Endothelial cell of umbilical vein (primary cell): Measurements from ENCODE around the gene KCNH8. TPM values are rescaled to one million over a fixed set of nuclear protein-coding genes. Genes with fewer than 3 reads are reported as not detected.
A peak's percentile ranks its signal among the peaks of the same experiment; 100 is the strongest.

Source experiments
- BruUV-seq: library from RNA; stranded (reverse); fragments of 400-500 nt; replicated peaks from 2 replicates; lab custom pipeline; 2021; lab: Mats Ljungman, UMichigan
- CTCF ChIA-PET: fragments of 300-600, 350-600 bp; sonication (Branson Sonifier 250); formaldehyde crosslinking; loops from one replicate; lab custom pipeline; 2021; ENCODE audit warnings: antibody characterized with exemption, inconsistent platforms; lab: Charles Lee
- POLR2A ChIA-PET: fragments of 300-600, 350-600 bp; sonication (Branson Sonifier 250); formaldehyde crosslinking; loops from one replicate; lab custom pipeline; 2021; ENCODE audit warnings: antibody characterized with exemption, inconsistent platforms; lab: Charles Lee
- DNase-seq: peaks from one replicate; pipeline ENCODE4 v3.0.0-alpha.2; 2011; ENCODE audit warnings: low read depth, low spot score
- FAIRE-seq: peaks from 2 replicates; lab custom pipeline; 2011; peaks lifted over from hg19 to GRCh38; lab: Jason Lieb, UNC
- H2AFZ ChIP-seq: 2 replicates; pipeline ENCODE4 v1.6.0; 2012; ENCODE audit warnings: low read depth, low read length, control low read depth, inconsistent platforms
- H3K27ac ChIP-seq: 2 replicates; pipeline ENCODE4 v1.5.1; 2011; ENCODE audit warnings: low read depth, mild to moderate bottlenecking, control low read depth, low read length, moderate library complexity; ENCODE audit not compliant: insufficient read depth
- H3K27me3 ChIP-seq, 2 experiments: 2 replicates each; pipeline versions ENCODE4 v1.6.0 to v1.6.1; 2011; ENCODE audit warnings: low read length in 2 of 2, mixed read lengths in 1 of 2; ENCODE audit not compliant: control insufficient read depth in 2 of 2, insufficient read depth in 2 of 2
- H3K36me3 ChIP-seq, 2 experiments: 2 replicates in 1 of 2; 3 replicates in 1 of 2; pipeline ENCODE4 v1.5.1; 2011; ENCODE audit warnings: low read length in 2 of 2, mild to moderate bottlenecking in 1 of 2, moderate library complexity in 1 of 2; ENCODE audit not compliant: control insufficient read depth in 2 of 2, insufficient read depth in 2 of 2; ENCODE audit errors: extremely low read depth in 1 of 2
- H3K4me1 ChIP-seq: 3 replicates; pipeline ENCODE4 v1.5.1; 2011; ENCODE audit warnings: mild to moderate bottlenecking, low read length; ENCODE audit not compliant: control insufficient read depth, insufficient read depth; ENCODE audit errors: extremely low read depth
- H3K4me2 ChIP-seq: 2 replicates; pipeline ENCODE4 v1.6.1; 2011; ENCODE audit warnings: low read length, control low read depth, mixed read lengths; ENCODE audit not compliant: insufficient read depth
- H3K4me3 ChIP-seq, 3 experiments: fragments of 200-600 bp in 1 of 3; sonication (generic), shearing (Covaris generic) in 1 of 3; replicated peaks in 1 of 3; 2 replicates each; pipeline ENCODE4 v1.5.1; 2011 to 2016; ENCODE audit warnings: control low read depth in 3 of 3, low read length in 3 of 3, mild to moderate bottlenecking in 2 of 3, inconsistent platforms in 1 of 3, low read depth in 1 of 3, moderate library complexity in 1 of 3; ENCODE audit not compliant: insufficient read depth in 1 of 3
- H3K79me2 ChIP-seq: 2 replicates; pipeline ENCODE4 v1.6.0; 2012; ENCODE audit warnings: low read length, inconsistent platforms; ENCODE audit not compliant: control insufficient read depth, insufficient read depth
- H3K9ac ChIP-seq: replicated peaks from 2 replicates; pipeline ENCODE3; 2011; ENCODE audit warnings: low read length, control low read depth; ENCODE audit not compliant: insufficient read depth; ENCODE audit errors: extremely low read depth
- H3K9me1 ChIP-seq: replicated peaks from 3 replicates; pipeline ENCODE4 v1.6.0; 2011; ENCODE audit warnings: mild to moderate bottlenecking, low read length; ENCODE audit not compliant: control insufficient read depth, insufficient read depth; ENCODE audit errors: extremely low read depth
- H3K9me3 ChIP-seq: replicated peaks from 2 replicates; pipeline ENCODE4 v1.5.1; 2012; ENCODE audit warnings: low read length, inconsistent platforms; ENCODE audit not compliant: control insufficient read depth, insufficient read depth
- H4K20me1 ChIP-seq: replicated peaks from 2 replicates; pipeline ENCODE3; 2011; ENCODE audit warnings: mild to moderate bottlenecking, low read length; ENCODE audit not compliant: control insufficient read depth, insufficient read depth; ENCODE audit errors: extremely low read depth
- EZH2 ChIP-seq: IDR thresholded peaks from 2 replicates; pipeline ENCODE4 v1.6.1; 2012; ENCODE audit warnings: borderline replicate concordance, low read depth, mild to moderate bottlenecking, moderate library complexity, low read length, inconsistent platforms; ENCODE audit not compliant: severe bottlenecking
- GATA2 ChIP-seq: IDR thresholded peaks from 2 replicates; pipeline ENCODE4 v1.7.0; 2011; ENCODE audit warnings: low read depth, mild to moderate bottlenecking, moderate library complexity, mixed read lengths, low read length; ENCODE audit not compliant: insufficient read length, insufficient read depth
- POLR2AphosphoS5 ChIP-seq: IDR thresholded peaks from 2 replicates; pipeline ENCODE4 v1.6.1; 2012; ENCODE audit warnings: low read depth, mild to moderate bottlenecking, control low read depth, low read length, moderate library complexity; ENCODE audit not compliant: insufficient read depth
- dilution Hi-C: fragments of 300-500 bp; cut with MboI; formaldehyde crosslinking; loops from one replicate; pipeline ENCODE4 v1.15.0; 2019; ENCODE audit warnings: low sequenced_read_pairs; ENCODE audit not compliant: extremely low pct_ligation_motif_present
- intact Hi-C: fragments of 100-400 bp; cut with micrococcal nuclease; formaldehyde crosslinking; loops from one replicate; pipeline ENCODE4 v1.10.0; 2022
- polyA plus RNA-seq, 4 experiments: library from polyadenylated mRNA; depleted of rRNA in 3 of 4; stranded (reverse) in 3 of 4; unstranded in 1 of 4; fragments of >200 nt; gene quantifications; 2 replicates each; pipeline versions ENCODE4 v1.2.1 to v1.2.3, GENCODE V29; 2011 to 2012; ENCODE audit warnings: missing spikeins in 1 of 4
- total RNA-seq: library from RNA; stranded (reverse); gene quantifications from 2 replicates; pipeline ENCODE4 v1.2.3, GENCODE V29; 2021
- TF ChIP-seq, protein P1 (sequence below), 2 donors: IDR thresholded peaks; 1 replicate in 1 of 2; 2 replicates in 1 of 2; pipeline ENCODE4 v1.5.1; 2011; ENCODE audit warnings: low read length in 2 of 2, mild to moderate bottlenecking in 2 of 2, moderate library complexity in 2 of 2, control low read depth in 1 of 2, inconsistent platforms in 1 of 2, low read depth in 1 of 2; ENCODE audit not compliant: insufficient read depth in 1 of 2; ENCODE audit errors: extremely low read depth in 1 of 2

Gene KCNH8
- total and polyA plus RNA-seq, 2 donors (not counting 3 experiments of a cell fraction or from before 2014, with no cell fraction given) = not detected

DNA sequence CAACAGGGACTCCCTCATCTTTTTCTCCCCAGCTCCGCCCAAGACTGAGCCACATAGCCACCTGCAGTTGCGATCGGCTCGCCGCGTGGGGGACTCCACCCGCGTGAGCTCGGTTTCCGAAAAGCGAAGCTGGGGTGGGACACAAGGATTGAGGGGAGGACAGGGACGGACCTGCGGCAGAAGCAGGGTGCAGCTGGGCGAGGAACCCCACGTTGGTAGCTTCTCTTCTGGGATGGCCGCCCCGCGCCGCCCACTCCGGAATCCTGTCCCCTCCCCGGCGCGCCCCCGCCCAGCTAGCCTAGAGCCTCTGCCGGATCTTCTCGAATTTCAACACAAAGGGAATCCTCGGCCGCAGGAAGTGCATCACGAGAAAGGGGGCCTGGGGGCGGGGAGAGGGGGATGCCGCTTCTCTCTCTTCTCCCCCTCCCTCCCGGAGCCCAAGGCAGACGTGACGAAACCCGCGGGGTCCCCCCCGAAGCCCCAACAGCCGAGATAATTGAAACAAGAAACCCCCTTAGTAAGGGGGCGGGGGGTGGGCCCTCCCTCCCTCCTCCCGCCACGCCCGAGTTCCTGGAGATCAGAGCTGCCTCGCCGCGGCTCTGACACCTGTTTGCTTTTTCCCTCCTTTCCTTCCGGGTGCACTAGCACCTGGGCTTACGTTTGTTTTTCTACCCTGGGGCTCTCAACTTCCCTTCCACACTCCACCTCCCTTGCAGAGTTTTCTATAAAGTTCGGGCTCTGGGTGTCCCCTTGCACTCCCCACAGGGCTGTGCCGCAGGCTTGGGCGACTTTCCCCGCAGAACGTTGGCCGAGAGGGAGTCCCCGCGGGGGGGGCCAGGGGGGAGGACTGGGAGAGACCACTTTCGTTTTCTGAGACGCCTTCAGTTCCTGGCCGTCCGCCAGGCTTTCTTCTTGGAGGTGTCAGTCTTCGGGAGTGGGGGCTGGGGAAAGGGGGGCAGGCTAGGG lies 1.3 kb upstream of the KCNH8 start:
- CTCF ChIA-PET = interaction anchor here (0.9 kb wide), 1 partner anchor 720 kb away, joined by 3 read pairs; no protein-coding TSS in a partner anchor
- Histone ChIP-seq H3K4me1 (no peaks in the 10 kb centered on the region), H3K9me1 (no peaks in the 10 kb centered on the region), H4K20me1 (no peaks in the 10 kb centered on the region), H3K36me3 (no peaks in the 10 kb centered on the region), H3K9me3 (no peaks in the 10 kb centered on the region), H3K4me2 (peak overlapping the region; percentile 81), H2AFZ (peak overlapping the region; percentile 87), H3K79me2 (no peaks in the 10 kb centered on the region), H3K27ac (no peak overlapping the region), H3K27me3 (peaks cover 6 to 18% of the 10 kb centered on the region in 2 experiments), H3K9ac (peak overlapping the region; percentile 6), H3K4me3 (peak overlapping the region; percentile 34 to 71 (median 58))
- FAIRE-seq (no peak), DNase-seq (peak; percentile 24)
- BruUV-seq = no TSS peak
- intact Hi-C loops = no loop called here
- POLR2A ChIA-PET = no interaction called here
- TF ChIP-seq POLR2AphosphoS5 = no peak
- TF ChIP-seq, protein P1, sequence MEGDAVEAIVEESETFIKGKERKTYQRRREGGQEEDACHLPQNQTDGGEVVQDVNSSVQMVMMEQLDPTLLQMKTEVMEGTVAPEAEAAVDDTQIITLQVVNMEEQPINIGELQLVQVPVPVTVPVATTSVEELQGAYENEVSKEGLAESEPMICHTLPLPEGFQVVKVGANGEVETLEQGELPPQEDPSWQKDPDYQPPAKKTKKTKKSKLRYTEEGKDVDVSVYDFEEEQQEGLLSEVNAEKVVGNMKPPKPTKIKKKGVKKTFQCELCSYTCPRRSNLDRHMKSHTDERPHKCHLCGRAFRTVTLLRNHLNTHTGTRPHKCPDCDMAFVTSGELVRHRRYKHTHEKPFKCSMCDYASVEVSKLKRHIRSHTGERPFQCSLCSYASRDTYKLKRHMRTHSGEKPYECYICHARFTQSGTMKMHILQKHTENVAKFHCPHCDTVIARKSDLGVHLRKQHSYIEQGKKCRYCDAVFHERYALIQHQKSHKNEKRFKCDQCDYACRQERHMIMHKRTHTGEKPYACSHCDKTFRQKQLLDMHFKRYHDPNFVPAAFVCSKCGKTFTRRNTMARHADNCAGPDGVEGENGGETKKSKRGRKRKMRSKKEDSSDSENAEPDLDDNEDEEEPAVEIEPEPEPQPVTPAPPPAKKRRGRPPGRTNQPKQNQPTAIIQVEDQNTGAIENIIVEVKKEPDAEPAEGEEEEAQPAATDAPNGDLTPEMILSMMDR (IDR thresholded peaks at IDR 0.05; ENCODE audit: extremely low read depth in 1 of 2, insufficient read depth in 1 of 2, low read depth in 1 of 2, low read length in 2 of 2) = peak; percentile 11 to 45
- dilution Hi-C loops = no loop called here

DNA sequence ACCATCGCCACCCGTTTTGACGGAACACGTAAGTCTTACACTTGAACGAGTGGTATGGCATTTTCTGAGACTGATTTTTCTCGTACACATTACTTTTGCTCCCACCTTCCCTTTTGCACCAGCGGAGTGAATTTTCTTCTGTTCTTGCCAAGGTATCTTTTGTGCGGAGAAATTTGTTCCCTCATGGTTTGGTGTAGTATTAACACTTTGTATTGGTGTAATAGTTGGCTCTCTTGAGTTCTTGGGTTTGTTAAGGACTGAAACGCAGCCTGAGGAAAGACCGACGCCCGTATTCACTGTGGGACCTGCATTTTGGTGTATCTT lies 420 bp downstream of the KCNH8 start:
- intact Hi-C loops (no loop called here), dilution Hi-C loops (no loop called here)
- Histone ChIP-seq H3K9me1 (no peaks in the 10 kb centered on the region), H3K9ac (no peak overlapping the region), H3K4me3 (no peak overlapping the region), H3K9me3 (no peaks in the 10 kb centered on the region), H3K4me2 (no peak overlapping the region), H3K79me2 (no peaks in the 10 kb centered on the region), H4K20me1 (no peaks in the 10 kb centered on the region), H3K27ac (no peak overlapping the region), H3K4me1 (no peaks in the 10 kb centered on the region), H3K36me3 (no peaks in the 10 kb centered on the region), H2AFZ (no peak overlapping the region), H3K27me3 (peaks cover 6 to 18% of the 10 kb centered on the region in 2 experiments)
- POLR2A ChIA-PET = no interaction called here
- no TSS peak for BruUV-seq
- CTCF ChIA-PET = no interaction called here
- FAIRE-seq = no peak
- TF ChIP-seq EZH2 = peak; percentile 47
- TF ChIP-seq GATA2 = no peak
- no peak for DNase-seq
